Activated CD4-positive, CD25-positive, alpha-beta regulatory T cell treated with anti-CD3 and anti-CD28 coated beads, Interleukin-2, amount 50 U/mL, for 72 hours (primary cell): ENCODE results near the gene SDC1.

Source experiments
- DNase-seq: peaks from one replicate; pipeline ENCODE4 v3.0.0; 2021

Gene SDC1

GRCh38 chr2:20168727-20169696 lies 55.9 kb downstream of the SDC1 start:
- DNase-seq = no peak

GRCh38 chr2:20168048-20168726 lies 56.7 kb downstream of the SDC1 start:
- DNase-seq = no peak

GRCh38 chr2:20167356-20167755 lies 57.6 kb downstream of the SDC1 start:
- no peak for DNase-seq

- DNase-seq = no peak
Observed at GRCh38 chr2:20165677-20166509, 59.0 kb downstream of the SDC1 start.

GRCh38 chr2:20164734-20165478 lies 60.0 kb downstream of the SDC1 start:
- DNase-seq = no peak

- DNase-seq = no peak
Observed at GRCh38 chr2:20164061-20164733, 60.7 kb downstream of the SDC1 start.

- DNase-seq = no peak
Observed at GRCh38 chr2:20159411-20160070, 65.4 kb downstream of the SDC1 start.

- no peak for DNase-seq
Observed at GRCh38 chr2:20157193-20157891, 67.6 kb downstream of the SDC1 start.

GRCh38 chr2:20156836-20157192 lies 68.1 kb downstream of the SDC1 start:
- no peak for DNase-seq

- DNase-seq = no peak
Observed at GRCh38 chr2:20156076-20156759, 68.7 kb downstream of the SDC1 start.

GRCh38 chr2:20153131-20153851 lies 71.6 kb downstream of the SDC1 start:
- no peak for DNase-seq

- no peak for DNase-seq
Observed at GRCh38 chr2:20150806-20151571, 73.9 kb downstream of the SDC1 start.
